A673 (cell line): ENCODE results near the gene NPAS2.

Experiments
- CTCF ChIP-seq: fragments of 300-800, 200-600 bp; sonication (generic); conservative IDR thresholded peaks from 2 replicates; pipeline ENCODE4 v1.5.1; 2017; ENCODE audit warnings: low read depth, mild to moderate bottlenecking, antibody characterized with exemption, low read length, moderate library complexity, mixed read lengths
- EZH2 ChIP-seq: fragments of 200-600 bp; sonication (generic); IDR thresholded peaks from 2 replicates; pipeline ENCODE4 v1.6.1; 2017; ENCODE audit warnings: borderline replicate concordance, low read depth, mild to moderate bottlenecking, mixed read lengths, antibody characterized with exemption, low read length; ENCODE audit not compliant: poor library complexity, severe bottlenecking

GRCh38 chr2:101014264-101014857 is 194.4 kb downstream of the NPAS2 start:
- TF ChIP-seq CTCF (no peak), EZH2 (no peak)
